HG03103 (cell line): ENCODE results near the gene ALDH1A2.
"Not testable (repeated sequence)": the region's sequence is repeated elsewhere in the genome, so short reads cannot be mapped to it uniquely, and the experiment has no call there.

Experiments used
- ATAC-seq: cut with Tn5 transposase; IDR thresholded peaks from one replicate; pipeline ENCODE4 v1.9.1; 2021; ENCODE audit warnings: low read depth; ENCODE audit not compliant: unreplicated experiment

The ALDH1A2 gene

GRCh38 chr15:58043192-58043903 lies 22.2 kb downstream of the ALDH1A2 start:
- ATAC-seq = no peak

- no peak for ATAC-seq
These were observed 23.5 kb downstream of the ALDH1A2 start for GRCh38 chr15:58042006-58042405.

- ATAC-seq = no peak
These were observed 25.4 kb downstream of the ALDH1A2 start for GRCh38 chr15:58040150-58040549.

- no peak for ATAC-seq
These were observed 26.2 kb downstream of the ALDH1A2 start for GRCh38 chr15:58039079-58040035.

GRCh38 chr15:58038426-58039078 lies 27.0 kb downstream of the ALDH1A2 start:
- no peak for ATAC-seq

GRCh38 chr15:58037723-58038301 lies 27.7 kb downstream of the ALDH1A2 start:
- ATAC-seq = no peak

- ATAC-seq = no peak
These were observed 28.9 kb downstream of the ALDH1A2 start for GRCh38 chr15:58036579-58036978.

- ATAC-seq = not testable (repeated sequence)
These were observed 37.1 kb downstream of the ALDH1A2 start for GRCh38 chr15:58028392-58028791.

GRCh38 chr15:58026552-58026951 lies 39.0 kb downstream of the ALDH1A2 start:
- ATAC-seq = no peak

- ATAC-seq = no peak
These were observed 39.5 kb downstream of the ALDH1A2 start for GRCh38 chr15:58026051-58026450.

GRCh38 chr15:58021332-58022230 lies 43.9 kb downstream of the ALDH1A2 start:
- no peak for ATAC-seq

- ATAC-seq = no peak
These were observed 45.8 kb downstream of the ALDH1A2 start for GRCh38 chr15:58019503-58020376.

GRCh38 chr15:58017869-58018268 lies 47.6 kb downstream of the ALDH1A2 start:
- no peak for ATAC-seq

GRCh38 chr15:58016581-58017175 lies 48.8 kb downstream of the ALDH1A2 start:
- ATAC-seq = no peak

- ATAC-seq = no peak
These were observed 49.9 kb downstream of the ALDH1A2 start for GRCh38 chr15:58015565-58015964.

GRCh38 chr15:58014470-58014869 lies 51.0 kb downstream of the ALDH1A2 start:
- no peak for ATAC-seq

- no peak for ATAC-seq
These were observed 51.5 kb downstream of the ALDH1A2 start for GRCh38 chr15:58014040-58014439.

GRCh38 chr15:58010983-58011382 lies 54.5 kb downstream of the ALDH1A2 start:
- no peak for ATAC-seq
